Hepatocyte (in vitro differentiated cells): ENCODE measurements around the gene PTPRD. TPM values are rescaled to one million over a fixed set of nuclear protein-coding genes. Genes with fewer than 3 reads are reported as not detected.

ENCODE experiments used
- DNase-seq: peaks from one replicate; pipeline ENCODE4 v3.0.0-alpha.2; 2016; ENCODE audit warnings: low spot score
- H2AFZ ChIP-seq: fragments of 200-600 bp; sonication (generic); 2 replicates; pipeline ENCODE4 v1.6.0; 2016; ENCODE audit warnings: antibody characterized with exemption, mild to moderate bottlenecking
- H3K27ac ChIP-seq: fragments of 200-600 bp; sonication (generic); 2 replicates; pipeline ENCODE4 v1.5.1; 2016; ENCODE audit warnings: mild to moderate bottlenecking
- H3K27me3 ChIP-seq: fragments of 200-600 bp; sonication (generic); 2 replicates; pipeline ENCODE4 v1.6.1; 2016
- H3K36me3 ChIP-seq: fragments of 200-600 bp; sonication (generic); replicated peaks from 2 replicates; pipeline ENCODE4 v1.5.1; 2016; ENCODE audit warnings: low read depth; ENCODE audit not compliant: insufficient read depth
- H3K4me1 ChIP-seq: fragments of 200-600 bp; sonication (generic); 2 replicates; pipeline ENCODE4 v1.5.1; 2016; ENCODE audit warnings: mild to moderate bottlenecking, moderate library complexity; ENCODE audit not compliant: insufficient read depth
- H3K4me2 ChIP-seq: fragments of 200-600 bp; sonication (generic); 2 replicates; pipeline ENCODE4 v1.6.0; 2016
- H3K4me3 ChIP-seq: fragments of 200-600 bp; sonication (generic); 2 replicates; pipeline ENCODE4 v1.5.1; 2016; ENCODE audit warnings: mild to moderate bottlenecking
- H3K79me2 ChIP-seq: fragments of 200-600 bp; sonication (generic); 2 replicates; pipeline ENCODE4 v1.6.0; 2017; ENCODE audit warnings: mild to moderate bottlenecking
- H3K9me2 ChIP-seq: fragments of 200-600 bp; sonication (generic); replicated peaks from 2 replicates; pipeline ENCODE4 v1.6.0; 2017; ENCODE audit warnings: mild to moderate bottlenecking; ENCODE audit not compliant: insufficient read depth
- H3K9me3 ChIP-seq: fragments of 200-600 bp; sonication (generic); 2 replicates; pipeline ENCODE4 v1.5.1; 2016; ENCODE audit warnings: low read depth, mild to moderate bottlenecking
- H4K20me1 ChIP-seq: fragments of 200-600 bp; sonication (generic); 2 replicates; pipeline ENCODE4 v1.6.0; 2016; ENCODE audit warnings: mild to moderate bottlenecking; ENCODE audit not compliant: insufficient read depth, poor library complexity, severe bottlenecking
- CTCF ChIP-seq: fragments of 200-600 bp; sonication (generic); IDR thresholded peaks from 2 replicates; pipeline ENCODE4 v1.5.1; 2016; ENCODE audit warnings: antibody characterized with exemption, mild to moderate bottlenecking; ENCODE audit not compliant: poor library complexity
- EZH2 ChIP-seq: fragments of 200-600 bp; sonication (generic); IDR thresholded peaks from 2 replicates; pipeline ENCODE4 v1.6.1; 2016; ENCODE audit warnings: antibody characterized with exemption, mild to moderate bottlenecking, borderline replicate concordance
- EZH2phosphoT487 ChIP-seq: fragments of 200-600 bp; sonication (generic); IDR thresholded peaks from one replicate; pipeline ENCODE4 v1.6.1; 2018; ENCODE audit warnings: antibody characterized with exemption, mild to moderate bottlenecking, low read depth, moderate library complexity; ENCODE audit not compliant: unreplicated experiment, severe bottlenecking
- WGBS: methylation state at CpG from one replicate; pipeline ENCODE4 v1.1.6; 2016; ENCODE audit warnings: low lambda C conversion rate; ENCODE audit errors: missing lambda C conversion rate; 5-methylcytosine and 5-hydroxymethylcytosine counted together
- polyA plus RNA-seq: library from polyadenylated mRNA; unstranded; fragments of >200 nt; fragmentation: Nextera tagmentation; extraction: Ambion mirVana; gene quantifications from 2 replicates; pipeline ENCODE4 v1.2.1, GENCODE V29; 2016
- total RNA-seq: library from RNA; depleted of rRNA; stranded (reverse); fragments of >200 nt; gene quantifications from 2 replicates; pipeline ENCODE4 v1.2.3, GENCODE V29; 2014

Gene PTPRD
- total and polyA plus RNA-seq, 2 experiments from 2014 or later, result 6.5 to 77.6 TPM

- Histone ChIP-seq H3K9me2 (no peaks in the 10 kb centered on the region), H3K27me3 (no peaks in the 10 kb centered on the region), H3K4me1 (no peaks in the 10 kb centered on the region), H2AFZ (no peak overlapping the region), H3K4me2 (no peak overlapping the region), H3K36me3 (no peaks in the 10 kb centered on the region), H3K79me2 (no peaks in the 10 kb centered on the region), H4K20me1 (no peaks in the 10 kb centered on the region), H3K4me3 (no peak overlapping the region), H3K27ac (no peak overlapping the region), H3K9me3 (no peaks in the 10 kb centered on the region)
- WGBS, result 65% methylated on average over 3 of the region's 3 CpGs
- DNase-seq, result no peak
- TF ChIP-seq EZH2phosphoT487, result no peak
- no peak for TF ChIP-seq EZH2
- no peak for TF ChIP-seq CTCF
Observed at GRCh38 chr9:9904041-9904440, 708.8 kb downstream of the PTPRD start.

DNA sequence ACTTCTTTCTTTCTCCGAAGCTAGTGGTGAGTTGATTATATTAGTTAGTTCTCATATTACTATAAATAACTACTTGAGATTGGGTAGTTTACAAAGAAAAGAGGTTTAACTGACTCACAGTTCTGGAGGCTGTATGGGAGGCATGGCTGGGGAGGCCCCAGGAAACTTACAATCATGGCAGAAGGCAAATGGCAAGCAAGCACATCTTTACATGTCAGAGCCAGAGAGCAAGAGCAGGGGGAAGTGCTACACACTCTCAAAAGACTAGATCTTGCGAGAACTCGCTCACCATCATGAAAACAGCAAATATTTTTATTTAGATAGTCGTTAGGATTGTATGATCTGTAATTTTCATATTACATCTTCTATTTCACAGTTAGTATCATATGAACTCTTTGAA lies 711.2 kb downstream of the PTPRD start:
- H4K20me1 ChIP-seq, result no peaks in the 10 kb centered on the region
- no peaks in the 10 kb centered on the region for H3K36me3 ChIP-seq
- DNase-seq, result no peak
- H3K4me1 ChIP-seq, result no peaks in the 10 kb centered on the region
- H3K4me2 ChIP-seq, result no peak overlapping the region
- no peak overlapping the region for H3K27ac ChIP-seq
- H3K79me2 ChIP-seq, result no peaks in the 10 kb centered on the region
- TF ChIP-seq CTCF (no peak), EZH2 (no peak), EZH2phosphoT487 (no peak)
- no peaks in the 10 kb centered on the region for H3K9me2 ChIP-seq
- H3K9me3 ChIP-seq, result no peaks in the 10 kb centered on the region
- no peaks in the 10 kb centered on the region for H3K27me3 ChIP-seq
- no peak overlapping the region for H2AFZ ChIP-seq
- H3K4me3 ChIP-seq, result no peak overlapping the region
- WGBS, result 59% methylated on average over 4 of the region's 4 CpGs

GRCh38 chr9:9893837-9894236 lies 719.0 kb downstream of the PTPRD start:
- WGBS, result 67% methylated on average over 1 of the region's 1 CpG
- Histone ChIP-seq H3K9me3 (no peaks in the 10 kb centered on the region), H3K79me2 (no peaks in the 10 kb centered on the region), H3K27me3 (no peaks in the 10 kb centered on the region), H3K4me2 (no peak overlapping the region), H3K4me1 (no peaks in the 10 kb centered on the region), H3K36me3 (no peaks in the 10 kb centered on the region), H3K27ac (no peak overlapping the region), H2AFZ (no peak overlapping the region), H3K9me2 (no peaks in the 10 kb centered on the region), H3K4me3 (no peak overlapping the region), H4K20me1 (no peaks in the 10 kb centered on the region)
- no peak for DNase-seq
- TF ChIP-seq EZH2phosphoT487 (no peak), CTCF (no peak), EZH2 (no peak)

- no peak overlapping the region for H3K4me3 ChIP-seq
- DNase-seq, result no peak
- WGBS, result 94% methylated on average over 3 of the region's 3 CpGs
- no peak for TF ChIP-seq CTCF
- TF ChIP-seq EZH2, result no peak
- no peak for TF ChIP-seq EZH2phosphoT487
- no peak overlapping the region for H3K4me2 ChIP-seq
- no peaks in the 10 kb centered on the region for H3K27me3 ChIP-seq
- no peaks in the 10 kb centered on the region for H4K20me1 ChIP-seq
- H3K9me2 ChIP-seq, result no peaks in the 10 kb centered on the region
- no peak overlapping the region for H3K27ac ChIP-seq
- no peaks in the 10 kb centered on the region for H3K36me3 ChIP-seq
- no peaks in the 10 kb centered on the region for H3K4me1 ChIP-seq
- H3K79me2 ChIP-seq, result no peaks in the 10 kb centered on the region
- H3K9me3 ChIP-seq, result no peaks in the 10 kb centered on the region
- no peak overlapping the region for H2AFZ ChIP-seq
Observed at GRCh38 chr9:9892217-9892616, 720.6 kb downstream of the PTPRD start.
